Subcutaneous adipose tissue (tissue), 4 donors: ENCODE measurements around the gene SMURF2. TPM values are rescaled to one million over a fixed set of nuclear protein-coding genes. Genes with fewer than 3 reads are reported as not detected.

Experiments used
- total RNA-seq, 4 donors: library from RNA; depleted of rRNA; stranded (reverse); fragments of >200 nt; gene quantifications; one replicate each; pipeline ENCODE4 v1.1.0, GENCODE V29; 2016
- TF ChIP-seq, protein P1 (sequence below): fragments of 450-650 bp; IDR thresholded peaks from one replicate; pipeline ENCODE4 v1.5.1; 2016; ENCODE audit warnings: low read depth, mild to moderate bottlenecking, control low read depth, antibody characterized with exemption, moderate library complexity

Gene SMURF2
- total RNA-seq, 4 donors from 2014 or later: 22.7 to 42.4 (median 27.6) TPM

GRCh38 chr17:64603987-64604386 is 58.1 kb downstream of the SMURF2 start:
- TF ChIP-seq, protein P1, sequence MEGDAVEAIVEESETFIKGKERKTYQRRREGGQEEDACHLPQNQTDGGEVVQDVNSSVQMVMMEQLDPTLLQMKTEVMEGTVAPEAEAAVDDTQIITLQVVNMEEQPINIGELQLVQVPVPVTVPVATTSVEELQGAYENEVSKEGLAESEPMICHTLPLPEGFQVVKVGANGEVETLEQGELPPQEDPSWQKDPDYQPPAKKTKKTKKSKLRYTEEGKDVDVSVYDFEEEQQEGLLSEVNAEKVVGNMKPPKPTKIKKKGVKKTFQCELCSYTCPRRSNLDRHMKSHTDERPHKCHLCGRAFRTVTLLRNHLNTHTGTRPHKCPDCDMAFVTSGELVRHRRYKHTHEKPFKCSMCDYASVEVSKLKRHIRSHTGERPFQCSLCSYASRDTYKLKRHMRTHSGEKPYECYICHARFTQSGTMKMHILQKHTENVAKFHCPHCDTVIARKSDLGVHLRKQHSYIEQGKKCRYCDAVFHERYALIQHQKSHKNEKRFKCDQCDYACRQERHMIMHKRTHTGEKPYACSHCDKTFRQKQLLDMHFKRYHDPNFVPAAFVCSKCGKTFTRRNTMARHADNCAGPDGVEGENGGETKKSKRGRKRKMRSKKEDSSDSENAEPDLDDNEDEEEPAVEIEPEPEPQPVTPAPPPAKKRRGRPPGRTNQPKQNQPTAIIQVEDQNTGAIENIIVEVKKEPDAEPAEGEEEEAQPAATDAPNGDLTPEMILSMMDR: no peak

DNA sequence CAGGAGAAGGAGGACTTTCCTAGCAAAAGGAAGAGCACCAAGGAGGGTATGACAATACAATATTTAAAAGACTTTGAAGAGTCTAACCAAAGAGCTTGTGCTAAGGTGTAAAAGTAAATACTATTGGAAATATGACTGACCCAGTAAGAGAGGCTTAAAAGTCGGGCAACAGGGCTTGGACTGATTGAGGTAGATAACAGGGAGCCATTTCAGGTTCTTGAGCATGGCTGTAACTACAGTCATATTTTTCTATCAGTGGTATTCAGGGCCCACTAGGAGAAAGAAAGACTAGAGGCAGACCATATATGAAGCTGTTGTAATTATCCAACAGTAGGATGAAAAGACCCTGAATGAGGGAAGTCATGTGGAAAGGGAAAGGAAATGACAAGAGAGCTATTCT is 62.3 kb downstream of the SMURF2 start:
- TF ChIP-seq, protein P1: no peak

- TF ChIP-seq, protein P1: no peak
These were observed 62.9 kb downstream of the SMURF2 start for GRCh38 chr17:64599187-64599676.

DNA sequence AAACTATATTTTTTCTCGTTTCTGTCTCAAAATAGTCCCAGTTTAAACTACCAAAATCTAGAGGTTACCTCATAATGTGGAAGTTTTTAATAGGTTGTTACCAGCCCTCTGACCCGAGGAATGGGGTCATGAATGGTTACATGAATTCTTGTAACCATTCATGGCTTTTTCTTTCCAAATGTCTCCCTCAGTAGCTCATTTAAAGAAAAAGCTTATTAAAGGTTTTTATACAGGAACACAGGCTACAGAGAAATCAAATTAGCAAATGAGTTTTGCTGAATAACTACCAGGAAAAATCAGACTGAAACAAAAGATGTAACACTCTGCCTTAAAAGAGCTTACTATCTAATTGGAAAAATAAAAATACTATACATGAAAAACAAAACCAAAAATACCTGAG is 63.4 kb downstream of the SMURF2 start:
- TF ChIP-seq, protein P1: no peak

DNA sequence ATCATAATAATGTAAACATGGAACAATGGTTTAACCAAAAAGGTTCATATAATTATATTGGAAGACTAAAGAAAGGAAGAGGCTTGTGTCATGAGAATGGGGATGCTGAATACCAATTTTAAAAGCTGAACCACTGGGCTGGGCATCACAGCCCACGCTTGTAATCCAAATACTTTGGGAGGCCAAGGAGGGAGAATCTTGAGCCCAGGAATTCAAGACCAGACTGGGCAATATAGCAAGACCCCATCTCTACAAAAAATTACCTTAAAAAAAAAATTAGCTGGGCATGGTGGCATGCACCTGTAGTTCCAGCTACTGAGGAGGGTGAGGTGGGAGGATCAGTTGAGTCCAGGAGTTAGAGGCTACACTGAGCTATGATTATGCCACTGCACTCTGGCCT is 65.1 kb downstream of the SMURF2 start:
- TF ChIP-seq, protein P1: no peak

- TF ChIP-seq, protein P1: no peak
These were observed 65.7 kb downstream of the SMURF2 start for GRCh38 chr17:64596439-64596838.

DNA sequence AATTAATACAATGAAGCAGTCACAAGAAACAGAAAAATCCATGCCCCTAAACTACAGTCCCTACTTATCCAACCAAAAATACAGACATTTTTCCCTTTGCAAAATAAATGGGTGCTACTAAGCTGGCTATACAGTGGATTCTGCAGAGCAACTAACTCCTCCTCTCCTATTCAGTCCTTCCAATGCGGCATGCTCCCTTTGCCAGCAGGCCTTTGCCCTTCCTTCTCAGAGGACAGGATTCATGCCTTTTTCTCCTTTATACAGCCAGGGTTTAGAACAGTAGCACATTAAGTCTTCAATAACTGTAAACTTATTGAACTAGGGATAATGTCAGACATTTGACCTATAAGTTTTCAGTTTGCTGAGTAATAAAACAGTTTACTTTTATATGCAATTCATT is 70.2 kb downstream of the SMURF2 start:
- TF ChIP-seq, protein P1: no peak
